PC-3 (cell line): ENCODE data around the gene L3MBTL4.

Experiments
- CTCF ChIP-seq: fragments of 300-600 bp; sonication (generic); conservative IDR thresholded peaks from 2 replicates; pipeline ENCODE4 v1.5.1; 2017; ENCODE audit warnings: antibody characterized with exemption, low read depth, mild to moderate bottlenecking, low read length
- EZH2 ChIP-seq: fragments of 300-600 bp; sonication (generic); IDR thresholded peaks from one replicate; pipeline ENCODE4 v1.6.1; 2017; ENCODE audit warnings: antibody characterized with exemption, mild to moderate bottlenecking, low read length; ENCODE audit not compliant: unreplicated experiment

GRCh38 chr18:6281874-6282273 lies 132.8 kb downstream of the L3MBTL4 start:
- TF ChIP-seq CTCF (no peak), EZH2 (no peak)
